ENCODE measurements around the gene NFIX. TPM values are rescaled to one million over a fixed set of nuclear protein-coding genes. Genes with fewer than 3 reads are reported as not detected.
A peak's percentile ranks its signal among the peaks of the same experiment; 100 is the strongest.

Gene NFIX
- polyA plus RNA-seq, 1 donor: 112 TPM

DNA sequence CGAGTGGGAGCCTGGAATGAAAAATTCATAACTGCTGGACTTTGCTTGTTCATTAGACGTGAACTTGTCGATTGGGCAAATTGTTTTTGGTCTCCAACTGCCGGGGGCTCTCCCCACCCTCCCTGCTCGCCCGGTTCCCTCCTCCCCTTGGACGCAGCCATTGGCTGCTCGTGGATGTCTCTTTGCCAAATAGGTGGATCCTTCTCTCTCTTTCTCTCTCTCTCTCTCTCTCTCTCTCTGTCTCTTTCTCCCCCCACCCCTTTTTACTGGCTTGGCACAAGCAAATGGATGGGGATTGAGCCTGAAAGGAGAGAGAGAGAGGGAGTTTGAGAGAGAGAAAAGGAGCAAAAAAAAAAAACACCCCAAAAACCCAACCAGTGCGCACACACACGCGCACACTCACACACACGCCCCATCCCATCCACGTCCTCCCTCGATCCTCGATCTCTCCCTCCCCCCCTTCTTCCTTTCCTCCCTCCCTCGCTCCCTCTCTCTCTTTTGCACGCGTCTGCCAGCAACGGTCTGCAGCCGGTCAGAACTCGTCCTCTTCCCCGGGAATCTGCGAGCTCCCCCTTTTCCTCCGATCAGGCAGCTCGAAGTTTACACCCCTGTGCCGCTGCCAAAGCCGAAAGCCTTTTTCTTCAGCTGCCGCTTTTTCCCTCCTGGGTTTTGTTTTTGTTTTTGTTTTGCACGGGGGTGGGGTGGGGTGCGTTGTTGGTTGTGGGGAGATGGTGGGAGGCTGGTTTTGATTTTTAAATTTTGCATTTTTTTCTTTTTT is 27.8 kb downstream of the NFIX start:
- peak; percentile 94 for DNase-seq

DNA sequence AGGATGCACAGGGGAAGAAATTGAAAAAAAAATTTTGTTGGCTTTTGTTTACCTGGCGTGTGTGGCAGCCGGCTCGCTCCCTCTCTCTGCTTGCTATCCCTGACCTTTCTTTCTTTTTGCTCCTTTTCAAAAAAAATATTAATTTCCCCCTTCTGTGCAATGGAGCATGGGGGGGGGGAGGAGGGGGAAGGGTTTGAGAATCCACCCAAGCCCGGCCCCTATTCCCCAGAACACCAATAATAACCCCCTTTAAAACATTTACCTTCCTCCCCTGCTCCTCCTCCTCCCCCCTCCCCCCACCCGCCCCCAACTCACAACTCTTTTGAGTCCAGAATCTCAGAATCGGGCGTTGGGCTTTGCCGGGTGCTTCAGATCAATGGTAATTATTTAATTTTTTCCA is 28.4 kb downstream of the NFIX start:
- DNase-seq: no peak

DNA sequence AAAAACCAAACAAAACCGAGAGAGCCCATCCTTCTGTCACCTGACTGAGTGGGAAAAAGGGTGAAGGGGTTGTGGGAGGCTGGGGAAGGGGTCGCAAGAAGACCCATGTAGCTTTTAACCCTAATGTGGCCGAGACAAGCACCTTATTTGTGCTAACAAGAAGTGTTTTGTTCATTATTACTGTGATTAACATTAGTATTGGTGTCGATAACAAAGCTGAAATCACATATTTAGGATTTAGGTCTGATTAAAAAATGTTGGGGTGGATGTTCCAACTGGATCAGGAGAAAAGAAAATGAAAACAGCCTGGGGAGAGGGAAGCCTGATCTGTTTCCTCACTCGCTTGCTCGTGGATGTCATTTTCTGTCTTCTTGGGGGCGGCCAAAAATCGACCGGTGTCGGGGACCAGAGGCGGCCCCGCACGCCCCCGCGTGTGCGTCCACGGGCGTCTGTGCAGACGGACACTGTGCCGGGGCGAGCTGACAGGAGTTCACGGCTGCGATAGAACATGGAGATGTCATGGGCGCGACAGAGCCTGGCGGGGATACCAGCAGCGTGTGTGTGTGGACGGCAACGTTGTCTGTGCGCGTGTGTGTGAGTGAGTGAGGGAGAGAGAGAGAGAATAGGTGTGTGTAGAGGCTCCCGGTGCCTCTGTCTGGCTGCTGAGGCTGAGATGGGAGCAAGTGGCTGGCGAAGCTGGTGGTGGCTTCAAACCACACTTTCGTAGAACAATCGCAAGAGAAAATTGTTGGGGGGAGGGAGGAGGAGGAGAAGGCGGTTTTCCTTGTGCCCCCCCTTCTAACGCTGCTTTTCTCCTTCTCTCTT is 29.1 kb downstream of the NFIX start:
- no peak for DNase-seq

DNA sequence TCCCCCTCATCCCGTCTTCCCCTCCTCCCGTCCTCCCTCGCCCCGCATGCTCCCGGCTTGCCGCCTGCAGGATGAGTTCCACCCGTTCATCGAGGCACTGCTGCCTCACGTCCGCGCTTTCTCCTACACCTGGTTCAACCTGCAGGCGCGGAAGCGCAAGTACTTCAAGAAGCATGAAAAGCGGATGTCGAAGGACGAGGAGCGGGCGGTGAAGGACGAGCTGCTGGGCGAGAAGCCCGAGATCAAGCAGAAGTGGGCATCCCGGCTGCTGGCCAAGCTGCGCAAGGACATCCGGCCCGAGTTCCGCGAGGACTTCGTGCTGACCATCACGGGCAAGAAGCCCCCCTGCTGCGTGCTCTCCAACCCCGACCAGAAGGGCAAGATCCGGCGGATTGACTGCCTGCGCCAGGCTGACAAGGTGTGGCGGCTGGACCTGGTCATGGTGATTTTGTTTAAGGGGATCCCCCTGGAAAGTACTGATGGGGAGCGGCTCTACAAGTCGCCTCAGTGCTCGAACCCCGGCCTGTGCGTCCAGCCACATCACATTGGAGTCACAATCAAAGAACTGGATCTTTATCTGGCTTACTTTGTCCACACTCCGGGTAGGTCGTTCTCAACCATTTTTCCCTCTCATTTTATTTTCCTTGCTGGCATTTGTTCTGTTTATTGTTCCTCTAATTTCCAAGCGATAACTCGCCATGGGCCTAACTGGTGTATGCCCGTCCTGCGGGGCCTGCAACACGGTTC is 29.8 kb downstream of the NFIX start:
- DNase-seq: no peak

DNA sequence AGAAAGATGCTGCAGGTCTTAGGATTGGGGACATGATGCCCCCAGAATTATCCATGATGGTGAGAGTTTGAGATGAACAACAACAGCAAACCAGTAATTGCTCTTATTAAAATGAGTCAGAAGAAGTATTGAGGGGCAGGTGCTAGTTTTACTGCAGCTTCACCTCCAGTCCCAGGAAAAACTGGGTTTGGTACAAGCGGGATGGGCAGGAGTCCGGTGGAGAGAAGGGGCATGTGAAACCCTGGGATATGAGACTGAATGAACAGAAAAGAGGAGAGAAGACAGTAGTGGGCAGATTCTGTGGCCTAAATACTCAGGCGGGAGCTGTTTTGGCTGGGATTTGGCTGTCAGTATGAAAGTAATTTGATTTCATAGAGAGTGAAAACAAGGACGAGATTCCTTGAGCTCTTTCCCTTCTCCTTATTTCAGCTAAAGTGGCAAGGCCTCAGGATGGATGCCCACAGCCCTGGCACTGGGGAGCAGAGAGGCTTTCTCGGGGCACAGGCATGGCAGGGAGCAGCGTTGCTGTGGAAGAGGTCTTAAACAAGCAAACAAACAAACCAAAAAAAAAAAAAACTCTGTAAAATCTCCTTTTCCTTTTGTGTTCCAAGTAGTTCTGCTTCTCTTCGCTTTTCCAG is 30.7 kb downstream of the NFIX start:
- DNase-seq: no peak

DNA sequence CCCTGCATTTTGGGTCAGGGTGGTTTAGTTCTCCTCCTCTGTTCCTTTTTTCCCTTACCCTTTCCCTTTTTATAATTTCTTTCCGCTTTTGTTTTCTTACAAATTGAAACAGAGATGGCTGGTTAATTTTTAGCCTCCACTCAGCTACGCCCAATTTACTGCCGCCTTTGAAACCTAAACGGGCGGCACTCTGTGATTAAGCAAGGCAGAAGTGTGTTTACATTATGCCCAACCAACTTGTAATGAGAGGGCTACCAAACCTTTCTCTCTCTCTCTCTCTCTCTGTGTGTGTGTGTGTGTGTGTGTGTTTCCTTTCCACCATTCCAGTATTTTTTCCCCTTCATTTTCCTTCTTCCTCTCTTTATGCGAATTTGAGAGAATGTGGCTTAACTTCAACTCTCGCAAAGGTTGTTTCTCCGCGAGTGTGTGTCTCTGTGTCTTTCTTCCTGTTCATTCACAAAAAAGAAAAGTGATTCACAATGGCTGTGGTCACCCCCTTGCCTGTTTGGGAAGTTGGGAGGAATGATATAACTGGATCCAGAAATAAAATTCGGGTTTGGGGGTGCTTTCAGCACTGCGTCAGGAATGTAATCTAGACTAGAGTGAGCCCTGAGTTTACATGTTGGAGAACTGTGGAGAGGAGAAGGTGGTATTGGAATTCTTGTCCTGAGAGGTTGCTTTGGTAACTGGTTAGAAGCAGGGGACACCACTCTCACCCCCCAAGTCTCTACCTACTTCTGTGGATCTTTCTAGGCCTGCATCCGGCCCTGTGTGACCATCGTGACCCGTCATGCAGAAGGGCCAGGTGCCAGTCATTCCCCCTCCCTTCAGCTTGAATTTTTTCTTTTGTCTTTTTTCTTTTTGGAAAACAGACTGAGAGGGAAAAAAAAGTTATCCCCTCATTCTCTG is 31.4 kb downstream of the NFIX start:
- no peak for DNase-seq

DNA sequence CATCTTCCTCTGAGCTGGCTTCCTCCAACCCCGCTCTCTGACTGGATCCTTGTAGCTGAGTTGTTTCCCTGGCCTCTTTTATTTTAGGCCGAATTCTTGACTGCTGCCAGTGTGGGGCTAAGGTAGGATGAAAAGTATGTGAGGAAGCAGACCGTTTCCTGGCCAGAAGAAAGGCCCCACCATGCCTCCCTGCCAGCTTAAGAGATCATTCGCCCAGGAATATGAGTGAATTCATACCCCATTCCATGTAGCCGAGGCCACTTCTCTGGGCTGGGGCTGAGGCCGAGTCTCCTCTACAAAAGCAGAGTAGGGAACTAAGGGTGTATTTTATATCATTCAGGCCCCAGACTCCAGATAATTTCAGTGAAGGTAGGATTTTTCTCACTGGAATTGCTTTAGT is 32.3 kb downstream of the NFIX start:
- no peak for DNase-seq

DNA sequence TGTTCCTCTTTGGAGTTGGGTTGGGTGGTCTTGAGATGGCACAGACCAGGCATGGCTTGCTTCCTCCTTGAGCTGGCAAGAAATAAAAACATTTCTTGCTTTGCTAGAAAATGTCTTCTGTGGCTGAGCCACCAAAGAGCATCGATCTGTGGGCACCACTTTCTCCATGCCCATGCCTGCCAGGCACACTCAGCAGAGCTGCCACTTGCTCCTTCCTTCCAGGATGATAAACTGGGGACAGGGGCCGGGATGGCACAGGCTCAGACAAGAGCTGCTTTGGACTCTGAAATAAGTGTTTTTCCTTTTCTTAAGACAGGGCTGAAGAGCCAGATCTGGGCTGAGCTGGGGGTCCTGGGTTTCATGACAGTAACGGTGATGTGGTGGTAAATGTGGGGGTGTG is 32.8 kb downstream of the NFIX start:
- DNase-seq: no peak

DNA sequence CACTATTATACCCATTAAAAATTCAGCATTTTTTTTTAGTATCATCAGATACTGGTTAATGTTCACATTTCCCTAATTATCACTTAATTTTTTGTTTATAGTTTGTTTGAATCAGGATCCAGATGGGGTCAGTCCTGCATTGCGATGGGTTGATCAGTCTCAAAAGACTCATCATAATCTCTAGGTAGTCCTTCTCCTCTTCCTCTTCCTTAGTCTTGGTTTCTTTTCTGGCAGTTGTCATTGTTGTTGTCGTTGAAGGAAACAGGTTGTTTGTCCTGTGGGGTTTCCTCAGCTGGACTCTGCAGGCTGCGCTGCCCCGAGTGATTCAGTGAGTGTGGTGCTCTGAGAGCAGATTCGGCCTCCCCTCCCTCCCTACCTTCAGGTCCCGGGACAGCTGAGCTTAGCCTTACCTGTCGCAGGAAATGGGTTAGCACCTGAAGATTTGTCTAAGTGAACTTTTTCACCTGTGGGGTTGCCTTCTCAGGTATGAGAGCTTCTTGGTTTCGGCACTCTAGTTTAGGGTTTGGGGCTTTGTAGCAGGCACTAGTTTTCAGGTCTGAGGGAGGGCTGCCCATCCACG is 34.1 kb downstream of the NFIX start:
- DNase-seq: no peak

DNA sequence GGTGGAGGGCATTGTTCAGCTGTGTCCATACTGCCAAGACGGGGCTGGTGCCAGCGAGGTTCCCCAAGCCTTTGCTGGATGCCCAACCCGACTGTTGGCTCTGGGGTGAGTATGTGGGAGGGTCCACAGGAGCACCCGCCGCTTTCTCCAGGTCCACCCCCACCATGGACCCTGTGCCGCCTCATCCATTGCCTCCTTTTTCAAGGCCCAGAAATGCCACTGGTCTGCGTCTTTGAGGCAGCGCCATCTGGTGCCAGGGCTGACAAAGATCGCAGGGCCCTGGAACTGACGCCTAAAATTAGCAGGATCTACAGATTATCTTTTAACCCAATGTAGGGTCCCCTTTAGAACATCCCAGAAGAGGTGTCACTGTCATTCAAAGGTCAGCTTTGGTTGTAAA is 34.6 kb downstream of the NFIX start:
- no peak for DNase-seq

DNA sequence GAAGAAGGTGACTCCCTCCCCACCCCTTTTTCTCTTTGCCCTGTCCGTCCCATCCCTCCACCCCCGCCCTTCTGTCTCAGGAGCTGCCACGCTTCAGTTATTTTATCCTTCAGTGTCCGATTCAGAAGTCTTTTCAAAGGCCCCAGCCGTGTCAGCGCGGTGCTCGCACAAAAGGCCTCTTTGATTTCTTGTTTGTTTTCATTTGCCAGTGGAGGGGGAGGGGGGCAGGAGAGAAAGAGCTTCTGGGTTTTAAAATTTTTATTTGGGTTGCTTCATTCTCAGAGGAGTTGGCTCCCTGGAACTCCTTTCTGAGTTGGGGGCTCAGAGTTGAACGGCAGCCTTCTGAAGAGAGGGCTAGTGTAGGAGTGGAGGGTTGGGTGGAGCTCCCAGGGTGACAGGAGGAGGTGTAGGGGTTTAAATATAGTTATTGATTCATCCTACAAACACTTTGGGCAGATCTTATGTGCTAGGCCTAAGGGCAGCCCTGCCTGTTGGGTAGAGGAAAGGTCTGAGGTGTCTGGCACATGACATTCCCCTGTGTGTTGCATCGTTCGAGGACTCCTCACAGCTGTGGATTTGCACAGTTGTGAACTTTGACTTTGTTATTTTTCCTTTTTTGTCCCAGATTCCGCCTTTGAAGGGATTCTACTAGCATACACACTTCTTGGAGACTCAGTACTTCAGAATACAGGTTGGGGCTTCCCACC is 36.8 kb downstream of the NFIX start:
- DNase-seq: no peak

DNA sequence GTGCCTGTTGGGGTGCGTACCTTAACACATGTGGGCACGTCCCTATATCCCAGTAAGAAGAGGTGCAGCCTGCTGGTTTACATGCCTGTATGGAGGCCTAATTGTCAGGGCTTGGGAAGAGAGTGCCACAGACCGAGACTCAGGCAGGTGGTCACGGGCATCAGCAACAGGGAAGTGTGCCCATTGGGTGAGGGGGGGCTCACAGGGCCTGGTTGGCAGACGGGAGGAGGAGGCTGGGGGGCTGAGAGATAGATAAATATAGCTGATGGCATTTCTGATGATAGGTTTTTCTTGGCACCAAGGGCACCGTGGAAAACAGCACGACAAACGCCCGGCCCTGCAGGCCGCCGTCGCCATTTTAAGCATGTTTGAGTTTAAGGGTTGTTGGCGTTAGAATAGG is 37.6 kb downstream of the NFIX start:
- DNase-seq: no peak

DNA sequence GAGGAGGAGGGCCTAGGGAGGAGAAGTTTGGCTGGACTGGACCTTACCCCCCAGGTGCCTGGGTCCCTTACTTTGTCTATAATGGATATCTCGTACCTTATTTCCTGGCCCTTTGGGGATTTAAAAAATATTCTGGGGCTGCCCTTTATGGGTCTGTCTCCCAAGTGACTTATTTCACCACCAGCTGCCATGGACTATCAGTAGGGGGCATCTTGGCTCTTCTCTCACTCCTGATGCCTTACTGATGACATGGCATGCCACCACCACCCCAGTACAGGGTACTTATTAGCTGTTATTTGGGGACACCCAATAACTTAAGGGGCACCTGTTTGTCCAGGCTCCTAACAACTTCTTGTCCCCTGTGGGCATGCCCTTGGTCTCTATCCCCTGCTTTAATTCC is 38.0 kb downstream of the NFIX start:
- DNase-seq: no peak

DNA sequence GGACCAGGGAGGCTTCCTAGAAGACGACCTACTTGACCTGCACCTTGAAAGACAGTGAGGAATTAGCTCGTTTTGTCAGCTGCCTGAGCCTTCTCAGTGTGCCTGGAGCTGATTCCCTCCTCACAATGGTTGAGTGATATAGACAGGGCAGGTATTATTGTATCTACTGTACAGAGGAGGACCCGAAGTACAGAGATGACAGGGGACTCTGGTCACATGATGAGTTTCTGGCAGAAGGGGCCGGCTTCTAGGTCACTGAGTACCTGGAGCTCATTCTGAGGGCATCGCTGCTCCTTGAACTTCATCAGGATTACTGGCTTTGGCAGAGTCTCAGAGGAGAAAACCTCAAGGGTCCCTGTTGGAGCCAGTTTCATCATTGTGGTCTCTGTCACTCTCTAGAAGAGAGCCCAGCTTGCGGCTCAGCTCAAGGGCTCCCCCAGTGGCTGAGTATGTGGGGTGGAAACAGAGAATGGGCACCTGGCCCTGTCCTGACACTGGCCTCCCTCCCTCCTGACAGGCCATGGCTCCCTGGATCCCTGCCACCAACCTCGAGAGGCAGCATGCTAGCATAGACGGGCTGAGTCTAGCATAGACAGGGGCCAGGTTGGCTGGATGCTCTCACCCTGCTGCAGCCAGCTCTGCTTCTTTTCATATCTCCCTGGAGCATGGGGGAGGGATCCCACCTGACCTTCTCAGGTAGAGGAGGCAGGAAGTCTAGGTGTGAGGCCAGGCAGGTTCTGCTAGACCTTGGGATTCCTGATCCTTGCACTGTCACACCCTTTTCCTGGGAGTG is 38.7 kb downstream of the NFIX start:
- no peak for DNase-seq

DNA sequence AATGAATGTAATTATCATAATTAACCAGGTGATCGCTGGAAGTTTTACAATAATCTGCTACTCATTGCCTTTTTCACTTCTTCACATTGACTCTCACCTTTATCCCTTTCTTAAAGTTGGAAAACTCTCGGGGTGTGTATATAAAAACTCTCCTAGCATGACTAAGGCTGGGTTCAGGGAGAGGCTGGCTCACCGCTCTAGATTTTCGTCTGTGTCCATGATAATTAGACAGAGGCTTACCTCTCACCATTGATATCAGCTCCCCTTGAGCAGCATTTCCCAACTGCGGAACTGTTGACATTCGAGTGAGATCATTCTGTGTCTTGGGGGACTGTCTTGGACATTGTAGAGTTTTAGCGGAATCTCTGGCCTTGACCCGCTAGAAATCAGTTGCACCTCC is 39.4 kb downstream of the NFIX start:
- DNase-seq: no peak

DNA sequence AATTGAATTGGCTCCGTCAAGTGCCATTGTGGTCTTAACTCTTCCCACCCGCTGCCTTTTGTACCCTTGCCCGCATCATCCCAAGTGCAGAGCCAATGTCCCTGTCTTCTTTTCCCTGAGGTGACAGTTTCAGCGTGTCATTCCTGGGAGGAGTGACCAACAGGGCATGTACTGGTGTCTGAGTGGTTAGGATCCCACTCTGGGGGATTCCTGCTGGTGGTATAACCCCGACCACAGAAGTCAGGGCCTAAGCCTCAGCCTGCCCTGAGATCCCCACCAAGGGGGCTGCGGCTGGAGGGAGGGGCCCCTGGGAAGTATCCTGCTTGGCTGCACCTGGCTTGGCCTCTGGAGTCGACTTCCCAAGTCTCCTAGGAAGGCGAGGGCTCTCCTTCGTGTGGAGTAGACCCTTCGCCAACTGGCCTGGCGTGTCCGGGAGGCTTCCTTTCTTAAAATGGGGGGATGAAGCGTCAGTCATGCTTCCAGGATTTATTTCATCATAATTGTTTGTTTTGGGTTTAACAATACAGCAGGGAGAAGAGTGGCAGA is 40.6 kb downstream of the NFIX start:
- DNase-seq: no peak

DNA sequence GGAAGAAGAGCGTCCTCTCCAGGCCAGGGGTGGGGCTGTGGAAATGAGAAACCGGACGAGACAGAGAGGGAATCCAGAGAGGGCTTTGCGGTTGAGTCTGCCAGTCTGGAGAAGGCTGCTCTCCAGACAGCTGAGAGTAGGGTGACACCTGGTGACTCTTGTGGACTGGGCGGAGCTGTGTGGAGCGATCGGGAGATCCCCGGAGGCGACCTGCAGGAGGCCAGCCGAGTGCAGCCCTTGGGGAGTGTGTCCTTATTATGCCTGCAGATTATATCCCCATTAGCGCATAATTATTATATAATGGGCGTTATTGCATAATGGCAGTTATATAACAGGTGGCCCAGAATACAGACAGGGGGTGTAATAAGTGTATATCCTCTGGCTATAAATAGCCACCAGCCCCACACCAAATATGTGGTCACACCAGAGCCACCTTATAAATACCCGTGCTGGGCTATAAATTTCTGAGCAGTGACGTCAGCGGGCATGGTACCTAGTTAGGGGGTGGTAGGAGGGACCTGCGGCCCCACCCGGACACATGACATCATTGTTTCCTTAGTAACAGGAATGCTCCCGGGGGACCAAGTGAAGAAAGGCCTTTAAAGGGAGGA is 41.2 kb downstream of the NFIX start:
- DNase-seq: no peak

DNA sequence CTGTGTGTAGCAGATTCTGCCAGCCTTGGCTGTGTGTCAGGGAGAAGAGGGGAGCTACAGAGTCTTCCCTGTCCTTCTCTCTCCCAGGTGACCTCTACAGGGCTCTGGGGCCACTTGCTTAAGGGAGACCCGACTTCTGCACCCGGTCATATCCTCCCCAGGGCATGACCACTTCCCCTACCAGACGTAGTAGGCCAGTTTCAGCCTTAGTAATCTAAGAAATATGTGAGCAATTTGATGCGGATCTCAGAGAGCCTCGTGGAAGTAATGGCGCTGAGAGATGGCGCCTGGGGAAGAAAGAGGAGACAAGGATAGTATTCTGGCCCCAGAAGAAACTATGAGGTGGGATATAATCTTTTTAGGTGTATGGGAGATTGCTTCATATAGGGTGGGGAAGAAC is 41.9 kb downstream of the NFIX start:
- DNase-seq: no peak

DNA sequence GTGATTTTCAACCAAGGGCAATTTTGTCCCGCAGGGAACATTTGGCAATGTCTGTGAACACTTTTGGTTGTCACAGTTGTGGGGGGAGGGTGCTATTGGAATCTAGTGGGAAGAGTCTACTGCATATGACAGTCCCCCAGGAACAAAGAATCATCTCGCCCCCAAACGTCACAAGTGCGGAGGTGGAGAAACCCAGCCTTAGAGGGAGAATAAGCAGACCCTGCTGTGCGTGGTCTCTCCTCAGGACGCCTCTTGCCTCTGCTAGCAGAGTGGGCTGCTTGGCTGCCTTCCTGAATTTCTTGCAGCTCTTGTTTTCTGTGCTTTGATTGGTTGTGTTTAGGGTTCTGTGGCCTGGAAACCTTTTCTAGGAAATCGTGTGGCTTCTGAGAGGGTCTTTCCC is 42.5 kb downstream of the NFIX start:
- no peak for DNase-seq
